Liver (tissue), 9 donors: ENCODE results near the gene TEX2. TPM values are rescaled to one million over a fixed set of nuclear protein-coding genes. Genes with fewer than 3 reads are reported as not detected.

ENCODE experiments used
- DNase-seq: peaks from one replicate; pipeline ENCODE4 v3.0.0-alpha.2; 2017; ENCODE audit warnings: low spot score
- H3K27ac ChIP-seq, 2 donors: one replicate each; pipeline ENCODE4 v1.7.0; 2013; ENCODE audit warnings: inconsistent platforms in 2 of 2, low read length in 2 of 2, control low read depth in 1 of 2, low read depth in 1 of 2, mild to moderate bottlenecking in 1 of 2
- H3K27me3 ChIP-seq, 4 donors: one replicate each; pipeline versions ENCODE4 v1.6.1 to v1.7.0; 2013; ENCODE audit warnings: low read length in 3 of 4, inconsistent platforms in 1 of 4, mild to moderate bottlenecking in 1 of 4, moderate library complexity in 1 of 4; ENCODE audit not compliant: control insufficient read depth in 4 of 4, insufficient read depth in 4 of 4
- H3K36me3 ChIP-seq, 4 donors: one replicate each; pipeline versions ENCODE4 v1.6.1 to v1.7.0; 2013; ENCODE audit warnings: low read length in 3 of 4, mild to moderate bottlenecking in 3 of 4, low read depth in 1 of 4, moderate library complexity in 1 of 4; ENCODE audit not compliant: control insufficient read depth in 4 of 4, insufficient read depth in 3 of 4
- H3K4me1 ChIP-seq, 4 donors: one replicate each; pipeline versions ENCODE4 v1.6.1 to v1.7.0; 2013; ENCODE audit warnings: low read length in 3 of 4, mild to moderate bottlenecking in 3 of 4, moderate library complexity in 1 of 4; ENCODE audit not compliant: control insufficient read depth in 4 of 4, insufficient read depth in 4 of 4
- H3K4me3 ChIP-seq, 3 donors: one replicate each; pipeline versions ENCODE4 v1.6.1 to v1.7.0; 2013; ENCODE audit warnings: low read length in 3 of 3, control low read depth in 1 of 3, low read depth in 1 of 3, mild to moderate bottlenecking in 1 of 3
- H3K9ac ChIP-seq, 2 donors: one replicate each; pipeline ENCODE4 v1.7.0; 2013; ENCODE audit warnings: low read length in 2 of 2, mild to moderate bottlenecking in 2 of 2, moderate library complexity in 2 of 2, control low read depth in 1 of 2, low read depth in 1 of 2
- H3K9me3 ChIP-seq, 4 donors: one replicate each; pipeline versions ENCODE4 v1.6.1 to v1.7.0; 2013; ENCODE audit warnings: low read length in 3 of 4; ENCODE audit not compliant: control insufficient read depth in 4 of 4
- EGR1 ChIP-seq, 2 donors: IDR thresholded peaks; 2 replicates each; pipeline ENCODE4 v1.6.1; 2016 to 2018; ENCODE audit warnings: antibody characterized with exemption in 2 of 2, low read depth in 2 of 2
- FOXA1 ChIP-seq: IDR thresholded peaks from 2 replicates; pipeline ENCODE4 v1.6.1; 2016; ENCODE audit warnings: antibody characterized with exemption
- FOXA2 ChIP-seq: IDR thresholded peaks from 2 replicates; pipeline ENCODE4 v1.6.1; 2016; ENCODE audit warnings: antibody characterized with exemption
- GABPA ChIP-seq, 2 donors: IDR thresholded peaks in 1 of 2; conservative IDR thresholded peaks in 1 of 2; 2 replicates each; pipeline ENCODE4 v1.6.1; 2016; ENCODE audit warnings: antibody characterized with exemption in 2 of 2, mild to moderate bottlenecking in 1 of 2, moderate library complexity in 1 of 2
- HNF4G ChIP-seq: IDR thresholded peaks from 2 replicates; pipeline ENCODE4 v1.6.1; 2016; ENCODE audit warnings: antibody characterized with exemption
- NR2F2 ChIP-seq: IDR thresholded peaks from 2 replicates; pipeline ENCODE4 v1.6.1; 2016; ENCODE audit warnings: antibody characterized with exemption
- RAD21 ChIP-seq, 2 donors: IDR thresholded peaks; 2 replicates each; pipeline ENCODE4 v1.6.1; 2016; ENCODE audit warnings: antibody characterized with exemption in 2 of 2, mild to moderate bottlenecking in 2 of 2
- RXRA ChIP-seq, 2 donors: IDR thresholded peaks; 2 replicates each; pipeline ENCODE4 v1.6.1; 2017 to 2018; ENCODE audit warnings: antibody characterized with exemption in 2 of 2, mild to moderate bottlenecking in 1 of 2
- SP1 ChIP-seq: IDR thresholded peaks from 2 replicates; pipeline ENCODE4 v1.6.1; 2018; ENCODE audit warnings: antibody characterized with exemption, mild to moderate bottlenecking
- TAF1 ChIP-seq: conservative IDR thresholded peaks from 2 replicates; pipeline ENCODE4 v1.6.1; 2016; ENCODE audit warnings: antibody characterized with exemption, mild to moderate bottlenecking
- YY1 ChIP-seq: IDR thresholded peaks from 2 replicates; pipeline ENCODE4 v1.6.1; 2016; ENCODE audit warnings: antibody characterized with exemption, mild to moderate bottlenecking
- WGBS: extraction: QIAGEN DNeasy Blood & Tissue Kit; methylation state at CpG from one replicate; pipeline ENCODE4 v1.1.7; 2013; 5-methylcytosine and 5-hydroxymethylcytosine counted together
- polyA plus RNA-seq, 2 donors: library from polyadenylated mRNA; stranded (reverse) in 1 of 2; unstranded in 1 of 2; fragments of 200-250 nt in 1 of 2; fragments of >200 nt in 1 of 2; fragmentation: Nextera tagmentation in 1 of 2; extraction: Ambion mirVana in 1 of 2; gene quantifications; one replicate each; pipeline versions ENCODE4 v1.2.1 to v1.2.3, GENCODE V29; 2013 to 2015
- total RNA-seq, 2 donors: library from RNA; depleted of rRNA; stranded (reverse); fragments of >200 nt; gene quantifications; one replicate each; pipeline ENCODE4 v1.2.3, GENCODE V29; 2014
- TF ChIP-seq, protein P1 (sequence below): IDR thresholded peaks from 2 replicates; pipeline ENCODE4 v1.6.1; 2016; ENCODE audit warnings: antibody characterized with exemption, mild to moderate bottlenecking
- TF ChIP-seq, protein P2 (sequence below): fragments of 150-350 bp; IDR thresholded peaks from 2 replicates; pipeline ENCODE4 v1.5.1; 2017; ENCODE audit warnings: improper control_type of control experiment, low read depth, low read length; ENCODE audit not compliant: missing input control
- TF ChIP-seq, protein P3 (sequence below): IDR thresholded peaks from 2 replicates; pipeline ENCODE4 v1.6.1; 2016; ENCODE audit warnings: antibody characterized with exemption
- TF ChIP-seq, protein P4 (sequence below): IDR thresholded peaks from 2 replicates; pipeline ENCODE4 v1.6.1; 2016; ENCODE audit warnings: antibody characterized with exemption
- TF ChIP-seq, protein P5 (sequence below): IDR thresholded peaks from 2 replicates; pipeline ENCODE4 v1.6.1; 2016; ENCODE audit warnings: antibody characterized with exemption
- donor health status: healthy.
- donor health status: healthy.
- donor health status: healthy.
- donor health status: healthy.
- donor health status: healthy.

TEX2 gene
- total and polyA plus RNA-seq, 4 donors = 15.9 to 39.8 (median 28.2) TPM

DNA sequence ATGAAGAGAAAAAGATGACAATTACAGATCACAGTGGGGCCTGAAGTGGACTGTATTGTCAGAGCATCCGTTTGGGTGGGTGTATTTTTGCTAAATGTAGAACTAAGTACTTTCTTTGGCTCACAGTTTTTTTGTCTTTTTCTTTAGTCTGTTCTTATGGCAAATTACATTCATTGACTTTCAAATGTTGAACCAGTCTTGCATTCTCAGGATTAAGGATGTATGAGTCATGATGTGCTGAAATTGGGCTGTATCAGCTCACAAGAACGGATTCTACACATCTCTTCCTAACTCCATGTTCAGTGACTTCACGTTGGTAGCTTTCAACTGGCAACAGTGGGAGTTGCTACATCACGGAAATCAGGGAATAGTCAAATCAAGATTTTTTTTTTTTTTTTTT is 66.5 kb downstream of the TEX2 start:
- Histone ChIP-seq H3K9ac (no peak overlapping the region), H3K4me1 (peaks cover 4 to 20% (median 20%) of the 10 kb centered on the region in 4 donors), H3K4me3 (no peak overlapping the region), H3K27ac (no peak overlapping the region), H3K36me3 (peaks cover 0 to 15% (median 5%) of the 10 kb centered on the region in 4 donors), H3K27me3 (no peaks in the 10 kb centered on the region), H3K9me3 (no peaks in the 10 kb centered on the region)
- WGBS = 95% methylated on average over 4 of the region's 4 CpGs
- DNase-seq = no peak
- TF ChIP-seq, protein P1, sequence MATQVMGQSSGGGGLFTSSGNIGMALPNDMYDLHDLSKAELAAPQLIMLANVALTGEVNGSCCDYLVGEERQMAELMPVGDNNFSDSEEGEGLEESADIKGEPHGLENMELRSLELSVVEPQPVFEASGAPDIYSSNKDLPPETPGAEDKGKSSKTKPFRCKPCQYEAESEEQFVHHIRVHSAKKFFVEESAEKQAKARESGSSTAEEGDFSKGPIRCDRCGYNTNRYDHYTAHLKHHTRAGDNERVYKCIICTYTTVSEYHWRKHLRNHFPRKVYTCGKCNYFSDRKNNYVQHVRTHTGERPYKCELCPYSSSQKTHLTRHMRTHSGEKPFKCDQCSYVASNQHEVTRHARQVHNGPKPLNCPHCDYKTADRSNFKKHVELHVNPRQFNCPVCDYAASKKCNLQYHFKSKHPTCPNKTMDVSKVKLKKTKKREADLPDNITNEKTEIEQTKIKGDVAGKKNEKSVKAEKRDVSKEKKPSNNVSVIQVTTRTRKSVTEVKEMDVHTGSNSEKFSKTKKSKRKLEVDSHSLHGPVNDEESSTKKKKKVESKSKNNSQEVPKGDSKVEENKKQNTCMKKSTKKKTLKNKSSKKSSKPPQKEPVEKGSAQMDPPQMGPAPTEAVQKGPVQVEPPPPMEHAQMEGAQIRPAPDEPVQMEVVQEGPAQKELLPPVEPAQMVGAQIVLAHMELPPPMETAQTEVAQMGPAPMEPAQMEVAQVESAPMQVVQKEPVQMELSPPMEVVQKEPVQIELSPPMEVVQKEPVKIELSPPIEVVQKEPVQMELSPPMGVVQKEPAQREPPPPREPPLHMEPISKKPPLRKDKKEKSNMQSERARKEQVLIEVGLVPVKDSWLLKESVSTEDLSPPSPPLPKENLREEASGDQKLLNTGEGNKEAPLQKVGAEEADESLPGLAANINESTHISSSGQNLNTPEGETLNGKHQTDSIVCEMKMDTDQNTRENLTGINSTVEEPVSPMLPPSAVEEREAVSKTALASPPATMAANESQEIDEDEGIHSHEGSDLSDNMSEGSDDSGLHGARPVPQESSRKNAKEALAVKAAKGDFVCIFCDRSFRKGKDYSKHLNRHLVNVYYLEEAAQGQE = no peak
- TF ChIP-seq, protein P2, sequence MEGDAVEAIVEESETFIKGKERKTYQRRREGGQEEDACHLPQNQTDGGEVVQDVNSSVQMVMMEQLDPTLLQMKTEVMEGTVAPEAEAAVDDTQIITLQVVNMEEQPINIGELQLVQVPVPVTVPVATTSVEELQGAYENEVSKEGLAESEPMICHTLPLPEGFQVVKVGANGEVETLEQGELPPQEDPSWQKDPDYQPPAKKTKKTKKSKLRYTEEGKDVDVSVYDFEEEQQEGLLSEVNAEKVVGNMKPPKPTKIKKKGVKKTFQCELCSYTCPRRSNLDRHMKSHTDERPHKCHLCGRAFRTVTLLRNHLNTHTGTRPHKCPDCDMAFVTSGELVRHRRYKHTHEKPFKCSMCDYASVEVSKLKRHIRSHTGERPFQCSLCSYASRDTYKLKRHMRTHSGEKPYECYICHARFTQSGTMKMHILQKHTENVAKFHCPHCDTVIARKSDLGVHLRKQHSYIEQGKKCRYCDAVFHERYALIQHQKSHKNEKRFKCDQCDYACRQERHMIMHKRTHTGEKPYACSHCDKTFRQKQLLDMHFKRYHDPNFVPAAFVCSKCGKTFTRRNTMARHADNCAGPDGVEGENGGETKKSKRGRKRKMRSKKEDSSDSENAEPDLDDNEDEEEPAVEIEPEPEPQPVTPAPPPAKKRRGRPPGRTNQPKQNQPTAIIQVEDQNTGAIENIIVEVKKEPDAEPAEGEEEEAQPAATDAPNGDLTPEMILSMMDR = no peak
- TF ChIP-seq HNF4G (no peak), EGR1 (IDR thresholded peaks at IDR 0.05; ENCODE audit: low read depth in 2 of 2) (no peak), NR2F2 (no peak), TAF1 (no peak), GABPA (IDR thresholded peaks at IDR 0.05 in 1 of 2, conservative IDR thresholded peaks at IDR 0.05 in 1 of 2) (no peak), YY1 (no peak), FOXA1 (no peak), RXRA (IDR thresholded peaks at IDR 0.05) (no peak), FOXA2 (no peak), SP1 (no peak)
- TF ChIP-seq, protein P3, sequence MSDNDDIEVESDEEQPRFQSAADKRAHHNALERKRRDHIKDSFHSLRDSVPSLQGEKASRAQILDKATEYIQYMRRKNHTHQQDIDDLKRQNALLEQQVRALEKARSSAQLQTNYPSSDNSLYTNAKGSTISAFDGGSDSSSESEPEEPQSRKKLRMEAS = no peak
- TF ChIP-seq, protein P4, sequence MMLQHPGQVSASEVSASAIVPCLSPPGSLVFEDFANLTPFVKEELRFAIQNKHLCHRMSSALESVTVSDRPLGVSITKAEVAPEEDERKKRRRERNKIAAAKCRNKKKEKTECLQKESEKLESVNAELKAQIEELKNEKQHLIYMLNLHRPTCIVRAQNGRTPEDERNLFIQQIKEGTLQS = no peak

DNA sequence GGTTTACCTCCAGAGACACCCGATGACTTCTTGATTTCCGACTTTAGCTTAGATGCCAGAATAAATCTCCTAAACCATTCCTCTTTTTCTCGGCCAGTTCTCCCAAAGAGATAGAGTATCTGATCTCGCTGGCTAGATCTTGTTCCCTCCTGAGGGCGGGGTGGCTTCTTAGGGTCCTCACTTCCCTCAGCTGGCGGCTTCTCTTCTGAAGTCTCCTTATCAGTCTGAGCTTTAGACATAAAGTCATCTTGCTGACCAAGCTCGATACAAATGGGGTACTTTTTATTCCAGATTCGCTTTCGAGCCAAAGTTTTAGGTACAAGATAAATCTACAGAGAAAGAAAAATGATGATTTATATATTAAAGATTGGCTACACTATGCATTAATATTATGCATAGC is 69.5 kb downstream of the TEX2 start:
- no peak overlapping the region for H3K9ac ChIP-seq
- H3K27me3 ChIP-seq = no peaks in the 10 kb centered on the region
- no peaks in the 10 kb centered on the region for H3K4me1 ChIP-seq
- no peaks in the 10 kb centered on the region for H3K9me3 ChIP-seq
- no peak for TF ChIP-seq NR2F2
- TF ChIP-seq, protein P5, sequence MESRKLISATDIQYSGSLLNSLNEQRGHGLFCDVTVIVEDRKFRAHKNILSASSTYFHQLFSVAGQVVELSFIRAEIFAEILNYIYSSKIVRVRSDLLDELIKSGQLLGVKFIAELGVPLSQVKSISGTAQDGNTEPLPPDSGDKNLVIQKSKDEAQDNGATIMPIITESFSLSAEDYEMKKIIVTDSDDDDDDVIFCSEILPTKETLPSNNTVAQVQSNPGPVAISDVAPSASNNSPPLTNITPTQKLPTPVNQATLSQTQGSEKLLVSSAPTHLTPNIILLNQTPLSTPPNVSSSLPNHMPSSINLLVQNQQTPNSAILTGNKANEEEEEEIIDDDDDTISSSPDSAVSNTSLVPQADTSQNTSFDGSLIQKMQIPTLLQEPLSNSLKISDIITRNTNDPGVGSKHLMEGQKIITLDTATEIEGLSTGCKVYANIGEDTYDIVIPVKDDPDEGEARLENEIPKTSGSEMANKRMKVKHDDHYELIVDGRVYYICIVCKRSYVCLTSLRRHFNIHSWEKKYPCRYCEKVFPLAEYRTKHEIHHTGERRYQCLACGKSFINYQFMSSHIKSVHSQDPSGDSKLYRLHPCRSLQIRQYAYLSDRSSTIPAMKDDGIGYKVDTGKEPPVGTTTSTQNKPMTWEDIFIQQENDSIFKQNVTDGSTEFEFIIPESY = no peak
- no peak for TF ChIP-seq RAD21 (IDR thresholded peaks at IDR 0.05)
- DNase-seq = no peak
- no peak overlapping the region for H3K4me3 ChIP-seq
- WGBS = 92% methylated on average over 9 of the region's 9 CpGs
- H3K36me3 ChIP-seq = peaks cover 0 to 20% (median 7%) of the 10 kb centered on the region in 4 donors
- no peak overlapping the region for H3K27ac ChIP-seq
